ENCODE measurements around the gene HOXB1.

GRCh38 chr17:48484256-48484655 lies 46.6 kb downstream of the HOXB1 start:
- no peak for TF ChIP-seq CTCF (conservative IDR thresholded peaks at IDR 0.05; ENCODE audit: low read depth in 2 of 2)
- no peak for TF ChIP-seq REST (IDR thresholded peaks at IDR 0.05; ENCODE audit: unreplicated experiment)
- TF ChIP-seq POLR2AphosphoS5 (IDR thresholded peaks at IDR 0.05; ENCODE audit: low read depth): no peak
- TF ChIP-seq EZH2 (IDR thresholded peaks at IDR 0.05; ENCODE audit: low read depth, unreplicated experiment): no peak
- TF ChIP-seq CREB1 (CRISPR knock-in tag; IDR thresholded peaks at IDR 0.05; ENCODE audit: low read depth): no peak
- TF ChIP-seq ZNF331 (CRISPR knock-in tag; IDR thresholded peaks at IDR 0.05; ENCODE audit: low read depth): no peak
- TF ChIP-seq EZH2phosphoT487 (IDR thresholded peaks at IDR 0.05; ENCODE audit: unreplicated experiment): no peak
- no peak for TF ChIP-seq JUNB (IDR thresholded peaks at IDR 0.05; ENCODE audit: unreplicated experiment)
- no peak for TF ChIP-seq ZNF462 (CRISPR knock-in tag; IDR thresholded peaks at IDR 0.05)
- TF ChIP-seq ZNF114 (CRISPR knock-in tag; IDR thresholded peaks at IDR 0.05): no peak
- TF ChIP-seq NANOG (IDR thresholded peaks at IDR 0.05; ENCODE audit: borderline replicate concordance): no peak

All from GM23338 (cell line).